ENCODE results near the gene SLC3A2.

DNA sequence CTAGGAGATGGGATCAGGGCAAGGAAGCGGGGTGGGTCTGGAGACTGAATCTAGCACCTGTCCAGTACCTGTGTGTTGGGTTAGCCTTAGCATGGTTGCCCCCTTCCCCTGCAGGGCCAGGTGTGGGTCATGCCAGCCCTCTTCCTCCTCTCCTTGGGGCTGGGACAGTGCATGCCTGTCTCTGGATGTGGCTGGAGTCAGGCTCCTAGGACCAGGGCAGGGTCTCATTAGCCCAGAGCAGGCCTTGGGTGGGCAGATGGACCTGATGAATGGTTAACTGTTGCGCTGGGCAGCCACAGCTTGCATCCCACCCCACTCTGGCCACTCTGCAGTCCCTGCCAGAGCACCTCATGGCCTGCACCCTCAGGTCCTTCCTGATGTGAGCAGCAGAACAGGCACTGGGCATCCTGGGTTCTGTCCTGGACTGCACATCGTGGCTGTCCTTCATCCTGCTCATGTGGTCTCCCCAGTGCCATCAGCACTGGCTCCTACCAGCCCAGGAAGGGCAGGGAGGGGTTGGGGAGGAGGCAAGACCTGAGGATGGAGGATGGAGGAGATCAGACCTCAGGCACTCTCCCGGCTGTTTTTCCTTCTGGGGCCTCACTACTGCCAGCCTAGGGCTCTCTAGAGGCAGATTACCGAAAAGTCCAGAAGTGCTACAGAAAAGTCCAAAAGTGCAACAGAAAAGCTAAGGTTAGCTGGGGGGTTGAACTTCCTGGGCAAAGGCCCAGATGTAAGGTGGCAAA lies 53.2 kb downstream of the SLC3A2 start:
- no peak for TF ChIP-seq TAF1 (conservative IDR thresholded peaks at IDR 0.05)
- TF ChIP-seq, protein P1, sequence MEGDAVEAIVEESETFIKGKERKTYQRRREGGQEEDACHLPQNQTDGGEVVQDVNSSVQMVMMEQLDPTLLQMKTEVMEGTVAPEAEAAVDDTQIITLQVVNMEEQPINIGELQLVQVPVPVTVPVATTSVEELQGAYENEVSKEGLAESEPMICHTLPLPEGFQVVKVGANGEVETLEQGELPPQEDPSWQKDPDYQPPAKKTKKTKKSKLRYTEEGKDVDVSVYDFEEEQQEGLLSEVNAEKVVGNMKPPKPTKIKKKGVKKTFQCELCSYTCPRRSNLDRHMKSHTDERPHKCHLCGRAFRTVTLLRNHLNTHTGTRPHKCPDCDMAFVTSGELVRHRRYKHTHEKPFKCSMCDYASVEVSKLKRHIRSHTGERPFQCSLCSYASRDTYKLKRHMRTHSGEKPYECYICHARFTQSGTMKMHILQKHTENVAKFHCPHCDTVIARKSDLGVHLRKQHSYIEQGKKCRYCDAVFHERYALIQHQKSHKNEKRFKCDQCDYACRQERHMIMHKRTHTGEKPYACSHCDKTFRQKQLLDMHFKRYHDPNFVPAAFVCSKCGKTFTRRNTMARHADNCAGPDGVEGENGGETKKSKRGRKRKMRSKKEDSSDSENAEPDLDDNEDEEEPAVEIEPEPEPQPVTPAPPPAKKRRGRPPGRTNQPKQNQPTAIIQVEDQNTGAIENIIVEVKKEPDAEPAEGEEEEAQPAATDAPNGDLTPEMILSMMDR (IDR thresholded peaks at IDR 0.05; ENCODE audit: low read depth, low read length, missing input control), result no peak
- TF ChIP-seq, protein P2, sequence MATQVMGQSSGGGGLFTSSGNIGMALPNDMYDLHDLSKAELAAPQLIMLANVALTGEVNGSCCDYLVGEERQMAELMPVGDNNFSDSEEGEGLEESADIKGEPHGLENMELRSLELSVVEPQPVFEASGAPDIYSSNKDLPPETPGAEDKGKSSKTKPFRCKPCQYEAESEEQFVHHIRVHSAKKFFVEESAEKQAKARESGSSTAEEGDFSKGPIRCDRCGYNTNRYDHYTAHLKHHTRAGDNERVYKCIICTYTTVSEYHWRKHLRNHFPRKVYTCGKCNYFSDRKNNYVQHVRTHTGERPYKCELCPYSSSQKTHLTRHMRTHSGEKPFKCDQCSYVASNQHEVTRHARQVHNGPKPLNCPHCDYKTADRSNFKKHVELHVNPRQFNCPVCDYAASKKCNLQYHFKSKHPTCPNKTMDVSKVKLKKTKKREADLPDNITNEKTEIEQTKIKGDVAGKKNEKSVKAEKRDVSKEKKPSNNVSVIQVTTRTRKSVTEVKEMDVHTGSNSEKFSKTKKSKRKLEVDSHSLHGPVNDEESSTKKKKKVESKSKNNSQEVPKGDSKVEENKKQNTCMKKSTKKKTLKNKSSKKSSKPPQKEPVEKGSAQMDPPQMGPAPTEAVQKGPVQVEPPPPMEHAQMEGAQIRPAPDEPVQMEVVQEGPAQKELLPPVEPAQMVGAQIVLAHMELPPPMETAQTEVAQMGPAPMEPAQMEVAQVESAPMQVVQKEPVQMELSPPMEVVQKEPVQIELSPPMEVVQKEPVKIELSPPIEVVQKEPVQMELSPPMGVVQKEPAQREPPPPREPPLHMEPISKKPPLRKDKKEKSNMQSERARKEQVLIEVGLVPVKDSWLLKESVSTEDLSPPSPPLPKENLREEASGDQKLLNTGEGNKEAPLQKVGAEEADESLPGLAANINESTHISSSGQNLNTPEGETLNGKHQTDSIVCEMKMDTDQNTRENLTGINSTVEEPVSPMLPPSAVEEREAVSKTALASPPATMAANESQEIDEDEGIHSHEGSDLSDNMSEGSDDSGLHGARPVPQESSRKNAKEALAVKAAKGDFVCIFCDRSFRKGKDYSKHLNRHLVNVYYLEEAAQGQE (IDR thresholded peaks at IDR 0.05), result no peak
- TF ChIP-seq RAD21 (IDR thresholded peaks at IDR 0.05), result no peak
- TF ChIP-seq RXRA (IDR thresholded peaks at IDR 0.05), result no peak
- TF ChIP-seq SP1 (IDR thresholded peaks at IDR 0.05), result no peak
- TF ChIP-seq EGR1 (IDR thresholded peaks at IDR 0.05; ENCODE audit: low read depth in 2 of 2), result no peak
- no peak for TF ChIP-seq YY1 (IDR thresholded peaks at IDR 0.05)
- TF ChIP-seq, protein P3, sequence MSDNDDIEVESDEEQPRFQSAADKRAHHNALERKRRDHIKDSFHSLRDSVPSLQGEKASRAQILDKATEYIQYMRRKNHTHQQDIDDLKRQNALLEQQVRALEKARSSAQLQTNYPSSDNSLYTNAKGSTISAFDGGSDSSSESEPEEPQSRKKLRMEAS (IDR thresholded peaks at IDR 0.05), result no peak
- no peak for TF ChIP-seq FOXA1 (IDR thresholded peaks at IDR 0.05)
